NB4 (cell line): ENCODE data around the gene B4GALT5.

Source experiments
- MYC ChIP-seq: IDR thresholded peaks from 2 replicates; pipeline ENCODE4 v1.6.1; 2011; ENCODE audit warnings: low read depth, low read length
- POLR2A ChIP-seq: IDR thresholded peaks from 2 replicates; pipeline ENCODE4 v1.6.1; 2011; ENCODE audit warnings: mild to moderate bottlenecking; ENCODE audit not compliant: insufficient read length; ENCODE audit errors: extremely low read depth
- TF ChIP-seq, protein P1 (sequence below): IDR thresholded peaks from one replicate; pipeline ENCODE4 v1.5.1; 2012; ENCODE audit warnings: low read depth, low read length

GRCh38 chr20:49697071-49697470 is 16.6 kb downstream of the B4GALT5 start:
- TF ChIP-seq, protein P1, sequence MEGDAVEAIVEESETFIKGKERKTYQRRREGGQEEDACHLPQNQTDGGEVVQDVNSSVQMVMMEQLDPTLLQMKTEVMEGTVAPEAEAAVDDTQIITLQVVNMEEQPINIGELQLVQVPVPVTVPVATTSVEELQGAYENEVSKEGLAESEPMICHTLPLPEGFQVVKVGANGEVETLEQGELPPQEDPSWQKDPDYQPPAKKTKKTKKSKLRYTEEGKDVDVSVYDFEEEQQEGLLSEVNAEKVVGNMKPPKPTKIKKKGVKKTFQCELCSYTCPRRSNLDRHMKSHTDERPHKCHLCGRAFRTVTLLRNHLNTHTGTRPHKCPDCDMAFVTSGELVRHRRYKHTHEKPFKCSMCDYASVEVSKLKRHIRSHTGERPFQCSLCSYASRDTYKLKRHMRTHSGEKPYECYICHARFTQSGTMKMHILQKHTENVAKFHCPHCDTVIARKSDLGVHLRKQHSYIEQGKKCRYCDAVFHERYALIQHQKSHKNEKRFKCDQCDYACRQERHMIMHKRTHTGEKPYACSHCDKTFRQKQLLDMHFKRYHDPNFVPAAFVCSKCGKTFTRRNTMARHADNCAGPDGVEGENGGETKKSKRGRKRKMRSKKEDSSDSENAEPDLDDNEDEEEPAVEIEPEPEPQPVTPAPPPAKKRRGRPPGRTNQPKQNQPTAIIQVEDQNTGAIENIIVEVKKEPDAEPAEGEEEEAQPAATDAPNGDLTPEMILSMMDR = no peak
- TF ChIP-seq POLR2A (no peak), MYC (no peak)
